HG02610 (cell line): ENCODE measurements around the gene TBL1Y.
"Not testable (repeated sequence)": the region's sequence is repeated elsewhere in the genome, so short reads cannot be mapped to it uniquely, and the experiment has no call there.

Experiments used
- ATAC-seq: cut with Tn5 transposase; IDR thresholded peaks from one replicate; pipeline ENCODE4 v1.9.1; 2021; ENCODE audit warnings: mild to moderate bottlenecking, moderate library complexity; ENCODE audit not compliant: unreplicated experiment

The TBL1Y gene

GRCh38 chrY:6910372-6911252 lies at the start of gene TBL1Y:
TBL1Y (plus strand) TSS chrY:6910697; CDS start chrY:7025085, 114,388 bp downstream.
- ATAC-seq, result no peak

- no peak for ATAC-seq
Measured at GRCh38 chrY:6894496-6894895, 16.0 kb upstream of the TBL1Y start.

- ATAC-seq, result no peak
Measured at GRCh38 chrY:6895236-6895635, 15.3 kb upstream of the TBL1Y start.

GRCh38 chrY:6902116-6902515 lies 8.4 kb upstream of the TBL1Y start:
- ATAC-seq, result not testable (repeated sequence)

- no peak for ATAC-seq
Measured at GRCh38 chrY:6907591-6907990, 2.9 kb upstream of the TBL1Y start.

GRCh38 chrY:6908021-6908420 lies 2.5 kb upstream of the TBL1Y start:
- not testable (repeated sequence) for ATAC-seq

GRCh38 chrY:6909118-6909521 lies 1.4 kb upstream of the TBL1Y start:
- no peak for ATAC-seq

- no peak for ATAC-seq
Measured at GRCh38 chrY:6909856-6910255, 641 bp upstream of the TBL1Y start.

- ATAC-seq, result no peak
Measured at GRCh38 chrY:6911253-6911881, 870 bp downstream of the TBL1Y start, which contains the start of gene AMELY. AMELY (minus strand) TSS chrY:6911752; CDS start chrY:6872608, 39,144 bp downstream.

GRCh38 chrY:6913362-6913761 lies 2.9 kb downstream of the TBL1Y start:
- no peak for ATAC-seq

- ATAC-seq, result no peak
Measured at GRCh38 chrY:6921061-6921460, 10.6 kb downstream of the TBL1Y start.

GRCh38 chrY:6928265-6928664 lies 17.8 kb downstream of the TBL1Y start:
- ATAC-seq, result no peak

GRCh38 chrY:6929237-6929636 lies 18.7 kb downstream of the TBL1Y start:
- no peak for ATAC-seq

- no peak for ATAC-seq
Measured at GRCh38 chrY:6931779-6932396, 21.4 kb downstream of the TBL1Y start.

GRCh38 chrY:6935497-6935896 lies 25.0 kb downstream of the TBL1Y start:
- no peak for ATAC-seq

- no peak for ATAC-seq
Measured at GRCh38 chrY:6947695-6948094, 37.2 kb downstream of the TBL1Y start.

- no peak for ATAC-seq
Measured at GRCh38 chrY:6948378-6948777, 37.9 kb downstream of the TBL1Y start.

- no peak for ATAC-seq
Measured at GRCh38 chrY:6949947-6950346, 39.5 kb downstream of the TBL1Y start.

GRCh38 chrY:6964732-6965131 lies 54.2 kb downstream of the TBL1Y start:
- ATAC-seq, result no peak

- peak; percentile 50 for ATAC-seq
Measured at GRCh38 chrY:6966521-6966920, 56.0 kb downstream of the TBL1Y start.

GRCh38 chrY:6967736-6968135 lies 57.2 kb downstream of the TBL1Y start:
- ATAC-seq, result no peak

GRCh38 chrY:6968191-6968590 lies 57.7 kb downstream of the TBL1Y start:
- ATAC-seq, result no peak
